ENCODE measurements around the gene HES2. TPM values are rescaled to one million over a fixed set of nuclear protein-coding genes. Genes with fewer than 3 reads are reported as not detected.

The HES2 gene
- total and polyA plus RNA-seq, 2 experiments from 2014 or later, result 1.6 to 2.1 TPM

DNA sequence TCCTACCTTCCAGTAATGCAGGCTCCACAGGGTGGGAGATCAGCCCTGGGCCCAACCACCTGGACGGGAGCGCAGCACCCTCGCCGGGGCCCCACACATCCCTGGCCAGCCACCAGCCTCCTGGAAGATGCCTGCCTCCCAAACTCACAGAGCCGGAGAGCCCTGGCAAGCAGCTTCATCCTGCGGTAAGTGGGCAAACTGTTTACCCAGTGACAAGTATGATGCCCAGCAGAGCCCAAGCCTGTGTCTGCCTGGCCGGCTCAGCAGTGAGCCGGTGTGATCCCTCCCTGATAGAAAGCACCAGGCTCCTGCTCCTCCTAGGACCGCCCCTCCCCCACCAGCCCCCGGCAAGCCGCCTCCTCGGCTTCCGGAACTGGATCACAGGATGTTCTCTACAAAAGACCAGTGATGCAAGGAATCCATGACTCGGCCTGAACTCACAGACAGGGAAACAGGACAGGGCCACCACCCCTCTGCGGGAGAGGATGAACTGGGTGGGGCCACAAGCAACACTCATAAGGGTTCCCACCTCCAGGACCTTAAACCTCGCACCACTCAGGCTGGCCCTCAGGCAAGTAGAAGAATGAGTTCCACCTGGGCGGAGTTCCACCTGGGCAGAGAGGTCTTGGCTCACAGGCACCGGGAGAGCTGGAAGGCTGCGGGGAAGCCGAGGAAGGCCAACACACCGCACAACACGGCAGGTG lies 34.1 kb downstream of the HES2 start:
- Histone ChIP-seq H3K79me2 (replicated peaks; ENCODE audit: insufficient read depth) (peaks cover 96% of the 10 kb centered on the region), H3F3A (replicated peaks; ENCODE audit: low read depth) (peaks cover 12% of the 10 kb centered on the region)

More for the DNA sequence above, 34.1 kb downstream of the HES2 start:
- ATAC-seq, result peak; percentile 90
- TF ChIP-seq, protein P1, sequence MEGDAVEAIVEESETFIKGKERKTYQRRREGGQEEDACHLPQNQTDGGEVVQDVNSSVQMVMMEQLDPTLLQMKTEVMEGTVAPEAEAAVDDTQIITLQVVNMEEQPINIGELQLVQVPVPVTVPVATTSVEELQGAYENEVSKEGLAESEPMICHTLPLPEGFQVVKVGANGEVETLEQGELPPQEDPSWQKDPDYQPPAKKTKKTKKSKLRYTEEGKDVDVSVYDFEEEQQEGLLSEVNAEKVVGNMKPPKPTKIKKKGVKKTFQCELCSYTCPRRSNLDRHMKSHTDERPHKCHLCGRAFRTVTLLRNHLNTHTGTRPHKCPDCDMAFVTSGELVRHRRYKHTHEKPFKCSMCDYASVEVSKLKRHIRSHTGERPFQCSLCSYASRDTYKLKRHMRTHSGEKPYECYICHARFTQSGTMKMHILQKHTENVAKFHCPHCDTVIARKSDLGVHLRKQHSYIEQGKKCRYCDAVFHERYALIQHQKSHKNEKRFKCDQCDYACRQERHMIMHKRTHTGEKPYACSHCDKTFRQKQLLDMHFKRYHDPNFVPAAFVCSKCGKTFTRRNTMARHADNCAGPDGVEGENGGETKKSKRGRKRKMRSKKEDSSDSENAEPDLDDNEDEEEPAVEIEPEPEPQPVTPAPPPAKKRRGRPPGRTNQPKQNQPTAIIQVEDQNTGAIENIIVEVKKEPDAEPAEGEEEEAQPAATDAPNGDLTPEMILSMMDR (conservative IDR thresholded peaks at IDR 0.05; ENCODE audit: low read depth in 2 of 2), result no peak
- TF ChIP-seq EZH2 (IDR thresholded peaks at IDR 0.05; ENCODE audit: low read depth, unreplicated experiment), result no peak
- peak; percentile 89 for TF ChIP-seq CREB1 (CRISPR knock-in tag; IDR thresholded peaks at IDR 0.05; ENCODE audit: low read depth)
- TF ChIP-seq, protein P2, sequence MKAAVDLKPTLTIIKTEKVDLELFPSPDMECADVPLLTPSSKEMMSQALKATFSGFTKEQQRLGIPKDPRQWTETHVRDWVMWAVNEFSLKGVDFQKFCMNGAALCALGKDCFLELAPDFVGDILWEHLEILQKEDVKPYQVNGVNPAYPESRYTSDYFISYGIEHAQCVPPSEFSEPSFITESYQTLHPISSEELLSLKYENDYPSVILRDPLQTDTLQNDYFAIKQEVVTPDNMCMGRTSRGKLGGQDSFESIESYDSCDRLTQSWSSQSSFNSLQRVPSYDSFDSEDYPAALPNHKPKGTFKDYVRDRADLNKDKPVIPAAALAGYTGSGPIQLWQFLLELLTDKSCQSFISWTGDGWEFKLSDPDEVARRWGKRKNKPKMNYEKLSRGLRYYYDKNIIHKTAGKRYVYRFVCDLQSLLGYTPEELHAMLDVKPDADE (IDR thresholded peaks at IDR 0.05), result peak; percentile 70; the same call in 1 of the 2 replicates
- TF ChIP-seq, protein P3, sequence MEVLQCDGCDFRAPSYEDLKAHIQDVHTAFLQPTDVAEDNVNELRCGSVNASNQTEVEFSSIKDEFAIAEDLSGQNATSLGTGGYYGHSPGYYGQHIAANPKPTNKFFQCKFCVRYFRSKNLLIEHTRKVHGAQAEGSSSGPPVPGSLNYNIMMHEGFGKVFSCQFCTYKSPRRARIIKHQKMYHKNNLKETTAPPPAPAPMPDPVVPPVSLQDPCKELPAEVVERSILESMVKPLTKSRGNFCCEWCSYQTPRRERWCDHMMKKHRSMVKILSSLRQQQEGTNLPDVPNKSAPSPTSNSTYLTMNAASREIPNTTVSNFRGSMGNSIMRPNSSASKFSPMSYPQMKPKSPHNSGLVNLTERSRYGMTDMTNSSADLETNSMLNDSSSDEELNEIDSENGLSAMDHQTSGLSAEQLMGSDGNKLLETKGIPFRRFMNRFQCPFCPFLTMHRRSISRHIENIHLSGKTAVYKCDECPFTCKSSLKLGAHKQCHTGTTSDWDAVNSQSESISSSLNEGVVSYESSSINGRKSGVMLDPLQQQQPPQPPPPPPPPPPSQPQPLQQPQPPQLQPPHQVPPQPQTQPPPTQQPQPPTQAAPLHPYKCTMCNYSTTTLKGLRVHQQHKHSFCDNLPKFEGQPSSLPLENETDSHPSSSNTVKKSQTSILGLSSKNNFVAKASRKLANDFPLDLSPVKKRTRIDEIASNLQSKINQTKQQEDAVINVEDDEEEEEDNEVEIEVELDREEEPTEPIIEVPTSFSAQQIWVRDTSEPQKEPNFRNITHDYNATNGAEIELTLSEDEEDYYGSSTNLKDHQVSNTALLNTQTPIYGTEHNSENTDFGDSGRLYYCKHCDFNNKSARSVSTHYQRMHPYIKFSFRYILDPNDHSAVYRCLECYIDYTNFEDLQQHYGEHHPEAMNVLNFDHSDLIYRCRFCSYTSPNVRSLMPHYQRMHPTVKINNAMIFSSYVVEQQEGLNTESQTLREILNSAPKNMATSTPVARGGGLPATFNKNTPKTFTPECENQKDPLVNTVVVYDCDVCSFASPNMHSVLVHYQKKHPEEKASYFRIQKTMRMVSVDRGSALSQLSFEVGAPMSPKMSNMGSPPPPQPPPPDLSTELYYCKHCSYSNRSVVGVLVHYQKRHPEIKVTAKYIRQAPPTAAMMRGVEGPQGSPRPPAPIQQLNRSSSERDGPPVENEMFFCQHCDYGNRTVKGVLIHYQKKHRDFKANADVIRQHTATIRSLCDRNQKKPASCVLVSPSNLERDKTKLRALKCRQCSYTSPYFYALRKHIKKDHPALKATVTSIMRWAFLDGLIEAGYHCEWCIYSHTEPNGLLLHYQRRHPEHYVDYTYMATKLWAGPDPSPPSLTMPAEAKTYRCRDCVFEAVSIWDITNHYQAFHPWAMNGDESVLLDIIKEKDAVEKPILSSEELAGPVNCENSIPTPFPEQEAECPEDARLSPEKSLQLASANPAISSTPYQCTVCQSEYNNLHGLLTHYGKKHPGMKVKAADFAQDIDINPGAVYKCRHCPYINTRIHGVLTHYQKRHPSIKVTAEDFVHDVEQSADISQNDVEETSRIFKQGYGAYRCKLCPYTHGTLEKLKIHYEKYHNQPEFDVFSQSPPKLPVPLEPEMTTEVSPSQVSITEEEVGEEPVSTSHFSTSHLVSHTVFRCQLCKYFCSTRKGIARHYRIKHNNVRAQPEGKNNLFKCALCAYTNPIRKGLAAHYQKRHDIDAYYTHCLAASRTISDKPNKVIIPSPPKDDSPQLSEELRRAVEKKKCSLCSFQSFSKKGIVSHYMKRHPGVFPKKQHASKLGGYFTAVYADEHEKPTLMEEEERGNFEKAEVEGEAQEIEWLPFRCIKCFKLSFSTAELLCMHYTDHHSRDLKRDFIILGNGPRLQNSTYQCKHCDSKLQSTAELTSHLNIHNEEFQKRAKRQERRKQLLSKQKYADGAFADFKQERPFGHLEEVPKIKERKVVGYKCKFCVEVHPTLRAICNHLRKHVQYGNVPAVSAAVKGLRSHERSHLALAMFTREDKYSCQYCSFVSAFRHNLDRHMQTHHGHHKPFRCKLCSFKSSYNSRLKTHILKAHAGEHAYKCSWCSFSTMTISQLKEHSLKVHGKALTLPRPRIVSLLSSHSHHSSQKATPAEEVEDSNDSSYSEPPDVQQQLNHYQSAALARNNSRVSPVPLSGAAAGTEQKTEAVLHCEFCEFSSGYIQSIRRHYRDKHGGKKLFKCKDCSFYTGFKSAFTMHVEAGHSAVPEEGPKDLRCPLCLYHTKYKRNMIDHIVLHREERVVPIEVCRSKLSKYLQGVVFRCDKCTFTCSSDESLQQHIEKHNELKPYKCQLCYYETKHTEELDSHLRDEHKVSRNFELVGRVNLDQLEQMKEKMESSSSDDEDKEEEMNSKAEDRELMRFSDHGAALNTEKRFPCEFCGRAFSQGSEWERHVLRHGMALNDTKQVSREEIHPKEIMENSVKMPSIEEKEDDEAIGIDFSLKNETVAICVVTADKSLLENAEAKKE (CRISPR knock-in tag; IDR thresholded peaks at IDR 0.05), result no peak
- TF ChIP-seq POLR2AphosphoS5 (IDR thresholded peaks at IDR 0.05; ENCODE audit: low read depth), result peak; percentile 19; the same call in 1 of the 2 replicates
- peak overlapping the region; percentile 83 for H3K27ac ChIP-seq (ENCODE audit: low read depth)
- no peaks in the 10 kb centered on the region for H3K27me3 ChIP-seq (ENCODE audit: insufficient read depth)
- DNase-seq (ENCODE audit: low spot score), result peak; percentile 96
- peak overlapping the region; percentile 46; the same call in 1 of the 2 replicates for H3K4me3 ChIP-seq
- Mint-ChIP-seq H3K9me3 (peaks cover under 1% of the 10 kb centered on the region; the same call in 1 of the 3 replicates), H3K4me1 (peaks cover 32% of the 10 kb centered on the region), H3K36me3 (ENCODE audit: low read depth) (peaks cover 28% of the 10 kb centered on the region), H3K27ac (peak overlapping the region; percentile 100), H3K4me3 (peak overlapping the region; percentile 67), H3K27me3 (ENCODE audit: insufficient read depth, low read depth, poor library complexity) (peaks cover 17% of the 10 kb centered on the region)
- no peak overlapping the region for H2AFZ ChIP-seq
- H3K4me1 ChIP-seq (ENCODE audit: insufficient read depth), result peaks cover 33% of the 10 kb centered on the region
- peaks cover 16% of the 10 kb centered on the region for H4K20me1 ChIP-seq (replicated peaks; ENCODE audit: insufficient read depth)
- no peaks in the 10 kb centered on the region; the same call in 1 of the 2 replicates for H3K36me3 ChIP-seq (ENCODE audit: insufficient read depth)
- H3K9me2 ChIP-seq (ENCODE audit: insufficient read depth), result no peaks in the 10 kb centered on the region
- H3K4me2 ChIP-seq, result peak overlapping the region; percentile 76
